Articular chondrocyte of knee joint (primary cell): ENCODE results near the gene FAM174C. TPM values are rescaled to one million over a fixed set of nuclear protein-coding genes. Genes with fewer than 3 reads are reported as not detected.

Experiments used
- total RNA-seq: library from RNA; depleted of rRNA; stranded (reverse); fragments of >200 nt; gene quantifications from 2 replicates; pipeline ENCODE4 v1.2.3, GENCODE V29; 2012

The FAM174C gene
- total RNA-seq: 16.3 and 17.4 TPM in 2 replicates

GRCh38 chr19:1275260-1275975 is at the start of gene FAM174C:
Gene FAM174C (plus strand): TSS chr19:1275530. CDS start chr19:1275550, 20 bp downstream.

GRCh38 chr19:1237754-1238368 is 37.5 kb upstream of the FAM174C start, which contains the start of gene CBARP:
Gene CBARP (minus strand): TSS chr19:1238005. CDS start chr19:1236100, 1,905 bp downstream.

GRCh38 chr19:1241417-1242095 is 33.8 kb upstream of the FAM174C start, which contains the start of gene ATP5F1D:
Gene ATP5F1D (plus strand): TSS chr19:1241751. CDS start chr19:1241851, 100 bp downstream.

GRCh38 chr19:1248139-1248785 is 27.1 kb upstream of the FAM174C start, which contains the start of gene MIDN:
Gene MIDN (plus strand): TSS chr19:1248583. CDS start chr19:1250297, 1,714 bp downstream.

GRCh38 chr19:1269065-1269477 is 6.3 kb upstream of the FAM174C start, which contains the start of gene CIRBP:
Gene CIRBP (plus strand): TSS chr19:1269332. CDS start chr19:1270934, 1,602 bp downstream.

GRCh38 chr19:1285737-1286360 is 10.5 kb downstream of the FAM174C start, which contains the start of gene EFNA2:
Gene EFNA2 (plus strand): TSS chr19:1285873. CDS start chr19:1286169, 296 bp downstream.

Other genes with a start within 250 kb of the FAM174C start
- gene CNN2, start 248.9 kb upstream of the FAM174C start, total RNA-seq: 240 and 261 TPM in 2 replicates
- gene ABCA7, start 235.4 kb upstream of the FAM174C start, total RNA-seq: 4.7 and 5.6 TPM in 2 replicates
- gene ARHGAP45, start 208.4 kb upstream of the FAM174C start, total RNA-seq: 0.32 and 0.39 TPM in 2 replicates
- 77.0 and 86.9 TPM in 2 replicates for gene POLR2E, start 180.2 kb upstream of the FAM174C start, total RNA-seq
- gene GPX4, start 171.5 kb upstream of the FAM174C start, total RNA-seq: 451 and 456 TPM in 2 replicates
- 71.2 and 86.9 TPM in 2 replicates for gene SBNO2, start 101.3 kb upstream of the FAM174C start, total RNA-seq
- gene STK11, start 69.8 kb upstream of the FAM174C start, total RNA-seq: 65.6 and 69.0 TPM in 2 replicates
- 2.0 and 3.6 TPM in 2 replicates for gene CBARP, start 37.5 kb upstream of the FAM174C start, total RNA-seq
- 11.0 and 14.5 TPM in 2 replicates for gene ATP5F1D, start 33.8 kb upstream of the FAM174C start, total RNA-seq
- 16.9 and 18.4 TPM in 2 replicates for gene MIDN, start 26.9 kb upstream of the FAM174C start, total RNA-seq
- 322 and 371 TPM in 2 replicates for gene CIRBP, start 6.2 kb upstream of the FAM174C start, total RNA-seq
- gene EFNA2, start 10.3 kb downstream of the FAM174C start, total RNA-seq: not detected in 2 replicates
- 27.6 and 37.4 TPM in 2 replicates for gene NDUFS7, start 108.4 kb downstream of the FAM174C start, total RNA-seq
- 24.9 and 25.1 TPM in 2 replicates for gene GAMT, start 126.0 kb downstream of the FAM174C start, total RNA-seq
- 43.3 and 44.7 TPM in 2 replicates for gene DAZAP1, start 132.1 kb downstream of the FAM174C start, total RNA-seq
- 403 and 464 TPM in 2 replicates for gene RPS15, start 162.9 kb downstream of the FAM174C start, total RNA-seq
- 0.11 and 0.26 TPM in 2 replicates for gene APC2, start 174.6 kb downstream of the FAM174C start, total RNA-seq
- gene C19orf25, start 203.7 kb downstream of the FAM174C start, total RNA-seq: 20.3 and 24.0 TPM in 2 replicates
- 0.78 and 1.8 TPM in 2 replicates for gene PCSK4, start 214.8 kb downstream of the FAM174C start, total RNA-seq
- 1.3 and 1.4 TPM in 2 replicates for gene REEP6, start 215.7 kb downstream of the FAM174C start, total RNA-seq
- gene ADAMTSL5, start 237.5 kb downstream of the FAM174C start, total RNA-seq: 2.6 and 4.2 TPM in 2 replicates
- not detected in 2 replicates for gene PLK5, start 248.5 kb downstream of the FAM174C start, total RNA-seq